ENCODE data around the gene ARPC5L. TPM values are rescaled to one million over a fixed set of nuclear protein-coding genes. Genes with fewer than 3 reads are reported as not detected.

ARPC5L gene
- total RNA-seq, 2 donors from 2014 or later: 50.9 to 51.4 TPM

DNA sequence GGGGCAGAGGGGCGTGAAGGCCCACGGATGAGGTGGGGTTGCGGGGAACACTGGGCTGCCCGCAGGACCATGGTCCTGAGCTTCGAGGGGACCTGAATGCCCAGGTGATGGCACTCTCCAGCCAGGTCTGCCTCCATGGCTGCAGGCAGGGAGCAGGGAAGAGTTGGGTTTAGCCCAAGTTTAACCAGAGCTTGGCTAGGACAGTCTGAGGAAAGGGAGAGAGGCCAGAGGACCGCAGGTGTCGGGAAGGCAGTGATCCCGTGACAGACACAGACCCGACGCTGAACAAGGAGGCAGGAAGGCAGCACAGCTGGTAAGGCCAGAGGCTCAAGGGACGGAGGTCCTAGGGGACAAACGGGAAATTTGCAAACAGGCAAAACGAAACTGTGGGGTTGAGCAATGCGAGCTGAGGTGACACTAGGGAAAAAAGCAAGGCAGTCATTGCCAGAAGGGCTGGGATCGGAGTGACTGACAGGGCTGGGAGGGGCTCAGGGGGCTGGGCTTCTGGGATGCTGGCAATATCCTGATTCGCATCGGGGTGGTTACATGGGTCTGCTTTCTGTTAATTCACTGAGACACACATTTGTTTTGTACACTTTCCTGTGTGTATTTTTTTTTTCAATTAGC is 25.0 kb downstream of the ARPC5L start:
- Histone ChIP-seq H3K9me3 (ENCODE audit: control insufficient read depth, low read length) (no peaks in the 10 kb centered on the region), H3K4me3 (ENCODE audit: low read length) (no peak overlapping the region), H3K9ac (ENCODE audit: extremely low read depth, low read length, poor library complexity, severe bottlenecking) (no peak overlapping the region), H3K27me3 (ENCODE audit: control insufficient read depth, insufficient read depth, low read length, poor library complexity, severe bottlenecking) (no peaks in the 10 kb centered on the region), H3K27ac (ENCODE audit: low read depth, low read length) (no peak overlapping the region), H3K4me1 (ENCODE audit: control insufficient read depth, insufficient read depth, low read length) (peaks cover 2% of the 10 kb centered on the region), H3K36me3 (ENCODE audit: control insufficient read depth, insufficient read depth, low read length) (peaks cover 10% of the 10 kb centered on the region)
- H3K9me3 Mint-ChIP-seq: no peaks in the 10 kb centered on the region
- 89 to 92% methylated on average over 12 to 17 of the region's 17 CpGs for whole genome bisulfite sequencing, 2 experiments (ENCODE audit: insufficient coverage in 1 of 2, insufficient read length in 1 of 2)
- no peaks in the 10 kb centered on the region for H3K27me3 Mint-ChIP-seq (ENCODE audit: insufficient read depth)
- peaks cover 41% of the 10 kb centered on the region for H3K36me3 Mint-ChIP-seq (ENCODE audit: low read depth)
- peaks cover 6% of the 10 kb centered on the region for H3K4me1 Mint-ChIP-seq
- no peak overlapping the region for H3K27ac Mint-ChIP-seq
- TF ChIP-seq, protein P1, sequence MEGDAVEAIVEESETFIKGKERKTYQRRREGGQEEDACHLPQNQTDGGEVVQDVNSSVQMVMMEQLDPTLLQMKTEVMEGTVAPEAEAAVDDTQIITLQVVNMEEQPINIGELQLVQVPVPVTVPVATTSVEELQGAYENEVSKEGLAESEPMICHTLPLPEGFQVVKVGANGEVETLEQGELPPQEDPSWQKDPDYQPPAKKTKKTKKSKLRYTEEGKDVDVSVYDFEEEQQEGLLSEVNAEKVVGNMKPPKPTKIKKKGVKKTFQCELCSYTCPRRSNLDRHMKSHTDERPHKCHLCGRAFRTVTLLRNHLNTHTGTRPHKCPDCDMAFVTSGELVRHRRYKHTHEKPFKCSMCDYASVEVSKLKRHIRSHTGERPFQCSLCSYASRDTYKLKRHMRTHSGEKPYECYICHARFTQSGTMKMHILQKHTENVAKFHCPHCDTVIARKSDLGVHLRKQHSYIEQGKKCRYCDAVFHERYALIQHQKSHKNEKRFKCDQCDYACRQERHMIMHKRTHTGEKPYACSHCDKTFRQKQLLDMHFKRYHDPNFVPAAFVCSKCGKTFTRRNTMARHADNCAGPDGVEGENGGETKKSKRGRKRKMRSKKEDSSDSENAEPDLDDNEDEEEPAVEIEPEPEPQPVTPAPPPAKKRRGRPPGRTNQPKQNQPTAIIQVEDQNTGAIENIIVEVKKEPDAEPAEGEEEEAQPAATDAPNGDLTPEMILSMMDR (conservative IDR thresholded peaks at IDR 0.05): no peak
- H3K4me3 Mint-ChIP-seq: no peak overlapping the region
- DNase-seq: no peak

DNA sequence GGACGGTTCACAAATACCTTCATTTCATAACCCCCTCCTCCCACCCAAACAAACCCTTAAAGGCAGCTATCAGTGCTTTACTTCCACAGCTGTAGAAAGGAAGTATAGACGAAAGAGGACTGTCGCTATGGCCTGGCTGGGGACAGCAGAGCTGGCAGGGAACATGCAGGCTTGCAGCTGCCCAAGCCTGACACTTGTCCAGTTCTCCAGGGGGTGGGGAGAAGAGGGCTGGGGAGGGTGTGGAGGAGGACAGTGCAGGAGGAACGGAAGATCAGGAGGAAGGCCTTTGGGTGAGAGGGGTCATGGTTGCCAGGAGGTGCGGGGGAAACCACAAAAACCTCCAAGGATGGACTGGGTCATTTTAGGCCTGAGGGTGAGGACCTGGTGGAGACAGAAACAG is 25.9 kb downstream of the ARPC5L start:
- Histone ChIP-seq H3K36me3 (ENCODE audit: control insufficient read depth, insufficient read depth, low read length) (peaks cover 10% of the 10 kb centered on the region), H3K9me3 (ENCODE audit: control insufficient read depth, low read length) (no peaks in the 10 kb centered on the region), H3K27ac (ENCODE audit: low read depth, low read length) (no peak overlapping the region), H3K4me1 (ENCODE audit: control insufficient read depth, insufficient read depth, low read length) (peaks cover 2% of the 10 kb centered on the region), H3K27me3 (ENCODE audit: control insufficient read depth, insufficient read depth, low read length, poor library complexity, severe bottlenecking) (no peaks in the 10 kb centered on the region), H3K9ac (ENCODE audit: extremely low read depth, low read length, poor library complexity, severe bottlenecking) (no peak overlapping the region), H3K4me3 (ENCODE audit: low read length) (no peak overlapping the region)
- no peaks in the 10 kb centered on the region for H3K27me3 Mint-ChIP-seq (ENCODE audit: insufficient read depth)
- TF ChIP-seq, protein P1 (conservative IDR thresholded peaks at IDR 0.05): no peak
- WGBS, 2 experiments (ENCODE audit: insufficient coverage in 1 of 2, insufficient read length in 1 of 2): 92 to 100% methylated on average over 2 to 5 of the region's 5 CpGs
- H3K9me3 Mint-ChIP-seq: no peaks in the 10 kb centered on the region
- no peak for DNase-seq
- peaks cover 41% of the 10 kb centered on the region for H3K36me3 Mint-ChIP-seq (ENCODE audit: low read depth)
- no peak overlapping the region for H3K27ac Mint-ChIP-seq
- peaks cover 6% of the 10 kb centered on the region for H3K4me1 Mint-ChIP-seq
- H3K4me3 Mint-ChIP-seq: no peak overlapping the region

- Mint-ChIP-seq H3K36me3 (ENCODE audit: low read depth) (peaks cover 39% of the 10 kb centered on the region), H3K4me3 (no peak overlapping the region), H3K4me1 (peaks cover 6% of the 10 kb centered on the region), H3K27me3 (ENCODE audit: insufficient read depth) (no peaks in the 10 kb centered on the region), H3K9me3 (no peaks in the 10 kb centered on the region), H3K27ac (no peak overlapping the region)
- Histone ChIP-seq H3K36me3 (ENCODE audit: control insufficient read depth, insufficient read depth, low read length) (peaks cover 10% of the 10 kb centered on the region), H3K9me3 (ENCODE audit: control insufficient read depth, low read length) (no peaks in the 10 kb centered on the region), H3K4me1 (ENCODE audit: control insufficient read depth, insufficient read depth, low read length) (peaks cover 2% of the 10 kb centered on the region), H3K27ac (ENCODE audit: low read depth, low read length) (no peak overlapping the region), H3K27me3 (ENCODE audit: control insufficient read depth, insufficient read depth, low read length, poor library complexity, severe bottlenecking) (no peaks in the 10 kb centered on the region), H3K9ac (ENCODE audit: extremely low read depth, low read length, poor library complexity, severe bottlenecking) (no peak overlapping the region), H3K4me3 (ENCODE audit: low read length) (no peak overlapping the region)
- DNase-seq: no peak
- TF ChIP-seq, protein P1 (conservative IDR thresholded peaks at IDR 0.05): no peak
- WGBS, 2 experiments (ENCODE audit: insufficient coverage in 1 of 2, insufficient read length in 1 of 2): 93 to 94% methylated on average over 6 to 13 of the region's 13 CpGs
Measured at GRCh38 chr9:124889006-124889405, 27.1 kb downstream of the ARPC5L start.
